ENCODE measurements around the gene INPPL1. TPM values are rescaled to one million over a fixed set of nuclear protein-coding genes. Genes with fewer than 3 reads are reported as not detected.
A peak's percentile ranks its signal among the peaks of the same experiment; 100 is the strongest.

INPPL1 gene
- total and polyA plus RNA-seq, 2 of the 13 experiments (the other 11 are each of a cell fraction or from before 2014, with no cell fraction given) = 29.1 to 66.9 TPM

DNA sequence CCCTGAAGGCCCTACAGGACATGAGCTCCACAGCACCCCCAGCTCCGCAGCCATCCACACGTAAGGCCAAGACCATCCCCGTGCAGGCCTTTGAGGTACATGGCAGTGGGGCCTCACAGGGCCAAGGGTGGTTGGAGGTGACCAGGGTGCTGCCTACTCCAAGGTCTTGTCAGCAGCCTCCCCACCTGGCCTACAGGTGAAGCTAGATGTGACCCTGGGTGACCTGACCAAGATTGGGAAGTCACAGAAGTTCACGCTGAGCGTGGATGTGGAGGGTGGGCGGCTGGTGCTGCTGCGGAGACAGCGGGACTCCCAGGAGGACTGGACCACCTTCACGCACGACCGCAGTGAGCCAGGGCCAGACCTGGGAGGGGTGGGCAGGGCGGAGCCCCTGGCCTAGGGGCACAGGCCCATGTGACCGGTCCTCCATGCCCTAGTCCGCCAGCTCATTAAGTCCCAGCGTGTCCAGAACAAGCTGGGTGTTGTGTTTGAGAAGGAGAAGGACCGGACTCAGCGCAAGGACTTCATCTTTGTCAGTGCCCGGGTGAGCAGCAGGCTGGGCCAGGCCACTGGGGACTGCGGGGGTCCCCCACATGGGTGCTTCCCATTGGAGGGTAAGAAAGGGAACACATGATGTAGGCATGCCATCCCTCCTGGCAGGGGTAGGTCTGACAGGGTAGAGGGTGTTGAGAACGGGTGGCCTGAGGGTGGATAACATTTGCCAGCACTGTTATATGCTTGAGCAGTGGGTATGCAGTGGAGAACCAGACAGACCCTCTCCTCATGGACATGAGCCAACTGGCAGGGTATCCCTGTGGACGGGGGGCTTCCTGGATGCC, 5.6 kb downstream of the INPPL1 start:
- peaks cover 6% of the 10 kb centered on the region for H3K79me2 ChIP-seq (ENCODE audit: insufficient read depth, low read length)
- 94% methylated on average over 10 of the region's 21 CpGs for WGBS (ENCODE audit: low lambda C conversion rate)
- no peak overlapping the region for H3K4me3 ChIP-seq (replicated peaks in 1 of 3; ENCODE audit: insufficient read depth in 1 of 3, low read depth in 2 of 3, low read length in 3 of 3)
- H3K27me3 ChIP-seq (ENCODE audit: control insufficient read depth in 1 of 2, insufficient read depth in 2 of 2, low read length in 2 of 2) = no peaks in the 10 kb centered on the region
- H3K9me3 ChIP-seq (ENCODE audit: low read length) = no peaks in the 10 kb centered on the region
- no peak overlapping the region for H3K9ac ChIP-seq (ENCODE audit: insufficient read depth, low read depth, low read length)
- H2AFZ ChIP-seq (ENCODE audit: low read length) = no peak overlapping the region
- ChIA-PET CTCF (ENCODE audit: low intra/inter-chr PET ratio, low total read pairs) (no interaction called here), POLR2A (no interaction called here)
- no peaks in the 10 kb centered on the region for H4K20me1 ChIP-seq (ENCODE audit: insufficient read depth, low read length)
- H3K4me2 ChIP-seq (ENCODE audit: low read depth, low read length) = no peak overlapping the region
- H3K4me1 ChIP-seq (ENCODE audit: insufficient read depth, low read length) = peaks cover 17% of the 10 kb centered on the region
- no peak for DNase-seq (ENCODE audit: low spot score)
- no peak overlapping the region for H3K27ac ChIP-seq (ENCODE audit: extremely low read length, insufficient read depth, low read length)
- BruUV-seq (replicated peaks) = no TSS peak
- intact Hi-C loops (cut with micrococcal nuclease; ENCODE audit: unreplicated experiment) = no loop called here
- no peak for ATAC-seq
- TF ChIP-seq MIER2 (CRISPR knock-in tag; IDR thresholded peaks at IDR 0.05) = no peak
- no peak for TF ChIP-seq PPARG (CRISPR knock-in tag; conservative IDR thresholded peaks at IDR 0.05)
- TF ChIP-seq KDM3A (CRISPR knock-in tag; IDR thresholded peaks at IDR 0.05; ENCODE audit: low read depth) = no peak
- TF ChIP-seq ZNF260 (CRISPR knock-in tag; IDR thresholded peaks at IDR 0.05; ENCODE audit: borderline replicate concordance, low read depth) = no peak
- TF ChIP-seq, protein P1, sequence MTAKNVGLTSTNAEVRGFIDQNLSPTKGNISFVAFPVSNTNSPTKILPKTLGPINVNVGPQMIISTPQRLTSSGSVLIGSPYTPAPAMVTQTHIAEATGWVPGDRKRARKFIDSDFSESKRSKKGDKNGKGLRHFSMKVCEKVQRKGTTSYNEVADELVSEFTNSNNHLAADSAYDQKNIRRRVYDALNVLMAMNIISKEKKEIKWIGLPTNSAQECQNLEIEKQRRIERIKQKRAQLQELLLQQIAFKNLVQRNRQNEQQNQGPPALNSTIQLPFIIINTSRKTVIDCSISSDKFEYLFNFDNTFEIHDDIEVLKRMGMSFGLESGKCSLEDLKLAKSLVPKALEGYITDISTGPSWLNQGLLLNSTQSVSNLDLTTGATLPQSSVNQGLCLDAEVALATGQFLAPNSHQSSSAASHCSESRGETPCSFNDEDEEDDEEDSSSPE (CRISPR knock-in tag; IDR thresholded peaks at IDR 0.05) = no peak
- peak; percentile 30 for TF ChIP-seq AGO2 (optimal IDR thresholded peaks at IDR 0.05; ENCODE audit: low read depth, low read length)
- no peak for TF ChIP-seq EZH2 (conservative IDR thresholded peaks at IDR 0.05; ENCODE audit: low read depth, low read length)
- TF ChIP-seq ZBTB42 (CRISPR knock-in tag; IDR thresholded peaks at IDR 0.05) = no peak
- FAIRE-seq = no peak
- in situ Hi-C loops (cut with HindIII; ENCODE audit: extremely low pct_ligation_motif_present, low pct_unique_long_range_greater_than_20kb) = no loop called here
- peaks cover 16 to 56% of the 10 kb centered on the region in 2 experiments; a peak in 4 of 5 replicates for H3K36me3 ChIP-seq (replicated peaks in 1 of 2; ENCODE audit: control insufficient read depth in 1 of 2, insufficient read depth in 2 of 2, low read length in 2 of 2)
